ENCODE measurements around the gene MIB1. TPM values are rescaled to one million over a fixed set of nuclear protein-coding genes. Genes with fewer than 3 reads are reported as not detected.
"Not testable (repeated sequence)": the region's sequence is repeated elsewhere in the genome, so short reads cannot be mapped to it uniquely, and the experiment has no call there.

Gene MIB1
- total RNA-seq, 1 donor from 2014 or later: 11.0 TPM

DNA sequence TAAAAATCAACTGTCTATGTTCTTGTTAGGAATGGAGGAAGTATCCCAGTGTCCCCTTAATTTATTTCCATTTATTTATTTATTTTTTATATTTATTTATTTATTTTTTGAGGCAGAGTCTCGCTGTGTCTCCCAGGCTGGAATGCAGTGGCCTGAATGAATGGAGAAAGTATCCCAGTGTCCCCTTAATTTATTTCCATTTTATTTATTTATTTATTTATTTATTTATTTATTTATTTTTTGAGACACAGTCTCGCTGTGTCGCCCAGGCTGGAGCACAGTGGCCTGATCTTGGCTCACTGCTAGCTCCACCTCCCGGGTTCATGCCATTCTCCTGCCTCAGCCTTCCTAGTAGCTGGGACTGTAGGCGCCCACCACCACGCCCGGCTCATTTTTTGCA, 34.1 kb downstream of the MIB1 start:
- Histone ChIP-seq H3K4me3 (no peak overlapping the region), H3K36me3 (peaks cover 0 to 18% of the 10 kb centered on the region in 2 donors), H3K9me3 (no peaks in the 10 kb centered on the region), H3K27ac (no peak overlapping the region), H3K27me3 (no peaks in the 10 kb centered on the region), H3K4me1 (peaks cover 3 to 5% of the 10 kb centered on the region in 2 donors)
- intact Hi-C loops (cut with DNase I): no loop called here
- TF ChIP-seq, protein P1, sequence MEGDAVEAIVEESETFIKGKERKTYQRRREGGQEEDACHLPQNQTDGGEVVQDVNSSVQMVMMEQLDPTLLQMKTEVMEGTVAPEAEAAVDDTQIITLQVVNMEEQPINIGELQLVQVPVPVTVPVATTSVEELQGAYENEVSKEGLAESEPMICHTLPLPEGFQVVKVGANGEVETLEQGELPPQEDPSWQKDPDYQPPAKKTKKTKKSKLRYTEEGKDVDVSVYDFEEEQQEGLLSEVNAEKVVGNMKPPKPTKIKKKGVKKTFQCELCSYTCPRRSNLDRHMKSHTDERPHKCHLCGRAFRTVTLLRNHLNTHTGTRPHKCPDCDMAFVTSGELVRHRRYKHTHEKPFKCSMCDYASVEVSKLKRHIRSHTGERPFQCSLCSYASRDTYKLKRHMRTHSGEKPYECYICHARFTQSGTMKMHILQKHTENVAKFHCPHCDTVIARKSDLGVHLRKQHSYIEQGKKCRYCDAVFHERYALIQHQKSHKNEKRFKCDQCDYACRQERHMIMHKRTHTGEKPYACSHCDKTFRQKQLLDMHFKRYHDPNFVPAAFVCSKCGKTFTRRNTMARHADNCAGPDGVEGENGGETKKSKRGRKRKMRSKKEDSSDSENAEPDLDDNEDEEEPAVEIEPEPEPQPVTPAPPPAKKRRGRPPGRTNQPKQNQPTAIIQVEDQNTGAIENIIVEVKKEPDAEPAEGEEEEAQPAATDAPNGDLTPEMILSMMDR (IDR thresholded peaks at IDR 0.05): no peak
- DNase-seq (ENCODE audit: low spot score in 2 of 2): no peak

DNA sequence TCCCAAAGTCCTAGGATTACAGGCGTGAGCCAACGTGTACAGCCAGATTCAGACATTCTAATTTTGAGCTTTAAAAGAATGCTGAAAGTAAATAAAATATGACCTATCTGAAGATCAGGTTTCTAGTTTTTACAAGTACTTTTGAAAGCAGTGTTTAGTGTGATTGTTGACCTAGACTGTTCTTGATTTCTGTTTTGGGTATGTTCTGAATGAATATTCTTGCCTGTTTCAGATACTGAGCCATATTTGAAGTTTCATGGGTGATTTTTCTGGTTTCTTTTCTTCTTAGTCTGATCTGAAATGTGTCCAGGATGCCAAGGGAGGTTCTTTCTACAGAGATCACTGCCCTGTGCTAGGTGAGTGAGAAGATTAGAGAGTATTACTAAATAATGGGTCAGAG, 37.2 kb downstream of the MIB1 start:
- Histone ChIP-seq H3K27ac (peak overlapping the region; percentile 17 to 24), H3K36me3 (peaks cover 8 to 29% of the 10 kb centered on the region in 2 donors), H3K9me3 (no peaks in the 10 kb centered on the region), H3K4me1 (peaks cover 3 to 5% of the 10 kb centered on the region in 2 donors), H3K27me3 (no peaks in the 10 kb centered on the region), H3K4me3 (no peak overlapping the region)
- DNase-seq (ENCODE audit: low spot score in 2 of 2): no peak
- TF ChIP-seq, protein P1 (IDR thresholded peaks at IDR 0.05): no peak
- intact Hi-C loops (cut with DNase I): no loop called here

DNA sequence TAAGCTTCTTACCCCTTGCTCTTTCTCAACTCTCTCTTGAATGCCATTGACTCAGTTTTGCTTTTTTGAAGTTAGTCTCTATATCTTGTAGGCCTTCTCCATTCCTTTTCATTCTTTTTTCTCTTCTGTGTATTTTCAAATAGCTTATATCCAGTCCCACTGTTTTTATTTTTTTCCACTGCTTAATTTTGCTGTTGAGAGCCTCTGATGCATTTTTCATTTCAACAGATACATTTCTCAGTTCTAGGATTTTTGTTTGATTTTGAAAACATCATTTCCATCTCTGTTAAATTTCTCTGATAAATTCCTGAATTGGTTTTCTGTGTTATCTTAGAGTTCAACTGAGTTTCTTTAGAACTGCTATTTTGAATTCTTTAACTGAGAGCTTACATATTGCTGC, 45.9 kb downstream of the MIB1 start:
- intact Hi-C loops (cut with DNase I): no loop called here
- no peaks in the 10 kb centered on the region for H3K4me1 ChIP-seq
- H3K27me3 ChIP-seq: no peaks in the 10 kb centered on the region
- TF ChIP-seq, protein P1 (IDR thresholded peaks at IDR 0.05): no peak
- H3K9me3 ChIP-seq: peaks cover 0 to 13% of the 10 kb centered on the region in 2 donors
- DNase-seq (ENCODE audit: low spot score in 2 of 2): no peak
- H3K36me3 ChIP-seq: peaks cover 31 to 76% of the 10 kb centered on the region in 2 donors
- H3K27ac ChIP-seq: no peak overlapping the region
- H3K4me3 ChIP-seq: no peak overlapping the region

DNA sequence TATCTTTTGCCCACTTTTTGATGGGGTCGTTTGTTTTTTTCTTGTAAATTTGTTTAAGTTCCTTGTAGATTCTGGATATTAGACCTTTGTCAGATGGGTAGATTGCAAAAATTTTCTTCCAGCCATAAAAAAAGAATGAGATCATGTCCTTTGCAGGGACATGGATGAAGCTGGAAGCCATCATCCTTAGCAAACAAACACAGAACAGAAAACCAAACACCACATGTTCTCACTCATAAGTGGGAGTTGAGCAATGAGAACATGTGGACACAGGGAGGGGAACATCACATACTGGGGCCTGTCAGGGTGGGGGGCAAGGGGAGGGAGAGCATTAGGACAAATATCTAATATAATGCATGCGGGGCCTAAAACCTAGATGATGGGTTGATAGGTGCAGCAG, 55.5 kb downstream of the MIB1 start:
- H3K27me3 ChIP-seq; intact Hi-C loops (cut with DNase I); H3K27ac ChIP-seq; H3K36me3 ChIP-seq; DNase-seq (ENCODE audit: low spot score in 2 of 2); H3K4me1 ChIP-seq; H3K9me3 ChIP-seq; H3K4me3 ChIP-seq: not testable (repeated sequence)

DNA sequence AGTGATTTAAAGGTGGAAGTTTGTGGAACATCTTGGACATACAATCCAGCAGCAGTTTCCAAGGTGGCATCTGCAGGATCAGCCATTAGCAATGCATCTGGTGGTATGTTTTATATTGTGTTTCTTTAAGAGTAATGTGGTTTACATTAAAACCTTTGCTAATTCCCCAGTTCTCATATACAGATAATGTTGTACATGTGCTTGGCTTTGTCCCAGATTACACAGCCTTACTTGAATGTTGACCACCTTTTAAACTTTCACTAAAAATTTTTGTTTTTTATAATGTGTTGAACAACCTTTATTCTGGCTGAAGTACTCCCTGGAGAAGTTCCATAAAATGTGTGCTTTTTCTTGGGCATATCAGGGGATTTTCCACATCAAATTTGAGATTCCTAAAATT, 57.5 kb downstream of the MIB1 start:
- H3K27ac ChIP-seq: peak overlapping the region in 1 of 2 donors; percentile 43
- no peaks in the 10 kb centered on the region for H3K36me3 ChIP-seq
- intact Hi-C loops (cut with DNase I): no loop called here
- no peak for DNase-seq (ENCODE audit: low spot score in 2 of 2)
- peaks cover 0 to 7% of the 10 kb centered on the region in 2 donors for H3K4me1 ChIP-seq
- no peaks in the 10 kb centered on the region for H3K9me3 ChIP-seq
- no peak overlapping the region for H3K4me3 ChIP-seq
- TF ChIP-seq, protein P1 (IDR thresholded peaks at IDR 0.05): no peak
- H3K27me3 ChIP-seq: no peaks in the 10 kb centered on the region

DNA sequence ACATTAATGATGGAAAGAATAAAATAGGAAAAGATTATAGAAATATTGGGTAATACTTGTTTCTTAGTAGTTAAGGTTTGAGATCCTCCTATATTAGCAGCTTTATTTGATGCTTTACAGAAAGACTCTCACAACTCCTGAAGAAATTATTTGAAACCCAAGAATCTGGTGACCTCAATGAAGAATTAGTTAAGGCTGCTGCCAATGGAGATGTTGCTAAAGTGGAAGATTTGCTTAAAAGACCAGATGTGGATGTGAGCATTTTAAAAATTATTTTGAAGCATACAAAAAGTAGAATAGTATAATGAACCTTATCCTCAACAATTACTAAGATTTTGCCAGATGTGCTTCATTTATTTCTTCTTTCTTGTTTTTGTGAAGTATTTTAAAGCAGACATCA, 59.1 kb downstream of the MIB1 start:
- intact Hi-C loops (cut with DNase I): loop anchor here (10.0 kb wide), 1 partner anchor 95 kb away; the partner anchor contains the start of gene ABHD3
- TF ChIP-seq, protein P1 (IDR thresholded peaks at IDR 0.05): no peak
- no peak for DNase-seq (ENCODE audit: low spot score in 2 of 2)
- no peaks in the 10 kb centered on the region for H3K9me3 ChIP-seq
- H3K36me3 ChIP-seq: no peaks in the 10 kb centered on the region
- H3K4me1 ChIP-seq: peaks cover 0 to 7% of the 10 kb centered on the region in 2 donors
- H3K4me3 ChIP-seq: no peak overlapping the region
- no peaks in the 10 kb centered on the region for H3K27me3 ChIP-seq
- no peak overlapping the region for H3K27ac ChIP-seq

Data from ascending aorta (tissue), 2 donors.